GM18870 (cell line): ENCODE measurements around the gene CARF.
"Not testable (repeated sequence)": the region's sequence is repeated elsewhere in the genome, so short reads cannot be mapped to it uniquely, and the experiment has no call there.

Experiments used
- ATAC-seq: cut with Tn5 transposase; IDR thresholded peaks from one replicate; pipeline ENCODE4 v1.9.1; 2021; ENCODE audit warnings: moderate library complexity; ENCODE audit not compliant: unreplicated experiment

CARF gene

DNA sequence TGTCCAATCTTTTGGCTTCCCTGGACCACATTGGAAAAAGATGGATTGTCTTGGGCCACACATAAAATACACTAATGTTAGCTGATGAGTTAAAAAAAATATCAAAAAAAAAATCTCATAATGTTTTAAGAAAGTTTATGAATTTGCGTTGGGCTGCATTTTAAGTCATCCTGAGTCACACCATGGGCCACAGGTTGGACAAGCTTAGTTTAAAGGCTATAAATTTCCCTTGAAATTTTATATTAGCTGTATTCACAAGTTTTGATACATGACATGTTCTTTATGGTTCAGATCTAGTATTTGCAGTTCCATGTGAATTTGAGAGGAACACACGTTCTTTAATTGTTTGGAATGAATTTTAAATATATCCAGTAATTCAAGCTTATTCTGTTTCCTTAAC, 21.9 kb downstream of the CARF start:
- no peak for ATAC-seq

DNA sequence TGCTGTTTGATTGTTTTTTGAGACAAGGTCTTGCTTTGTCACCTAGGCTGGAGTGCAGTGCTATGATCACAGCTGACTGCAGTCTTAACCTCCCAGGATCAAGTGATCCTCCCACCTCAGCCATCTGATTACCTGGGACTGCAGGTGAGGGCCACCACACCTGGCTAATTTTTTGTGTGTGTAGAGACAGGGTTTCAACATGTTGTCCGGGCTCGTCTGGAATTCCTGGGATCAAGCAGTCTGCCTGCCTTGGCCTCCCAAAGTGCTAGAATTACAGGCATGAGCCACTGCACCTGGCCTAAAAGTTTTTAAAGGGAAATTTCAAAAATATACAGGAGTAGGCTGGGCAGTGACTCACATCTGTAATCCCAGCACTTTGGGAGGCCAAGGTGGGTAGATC, 22.4 kb downstream of the CARF start:
- no peak for ATAC-seq

DNA sequence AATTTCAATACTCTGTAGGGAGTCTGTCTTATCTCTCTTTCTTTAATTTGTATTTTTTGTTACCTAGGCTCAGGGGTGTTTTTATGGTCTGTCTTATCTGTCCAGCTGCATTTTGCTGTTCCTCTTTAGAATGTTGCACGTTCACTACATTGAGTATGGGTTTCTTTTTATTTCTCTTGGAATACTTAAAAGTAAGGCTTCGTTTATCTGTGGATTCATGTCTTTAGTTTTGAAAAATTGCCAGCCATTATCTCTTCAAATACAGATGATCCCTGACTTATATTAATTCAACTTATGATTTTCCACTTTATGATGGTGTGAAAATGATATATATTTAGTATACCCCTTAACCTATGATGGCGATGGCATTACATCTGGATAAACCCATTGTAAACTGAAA, 26.9 kb downstream of the CARF start:
- ATAC-seq = no peak

DNA sequence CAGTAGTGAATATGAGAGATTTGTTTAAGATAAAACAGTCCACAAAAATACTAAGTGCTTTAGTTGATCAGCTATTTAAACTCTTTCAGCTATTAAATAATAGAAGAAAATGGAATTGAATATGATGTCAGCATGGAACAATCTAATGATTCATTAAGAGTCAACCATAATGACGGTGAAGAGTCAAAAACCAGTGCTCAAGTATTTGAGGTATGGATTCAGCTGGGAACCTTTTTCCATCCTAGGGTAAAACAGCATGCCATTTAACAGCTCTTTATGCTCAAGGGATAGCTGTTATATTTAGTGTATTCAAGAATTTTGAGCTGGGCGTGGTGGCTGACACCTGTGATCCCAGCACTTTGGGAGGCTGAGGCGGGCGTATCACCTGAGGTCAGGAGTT, 29.7 kb downstream of the CARF start:
- no peak for ATAC-seq

DNA sequence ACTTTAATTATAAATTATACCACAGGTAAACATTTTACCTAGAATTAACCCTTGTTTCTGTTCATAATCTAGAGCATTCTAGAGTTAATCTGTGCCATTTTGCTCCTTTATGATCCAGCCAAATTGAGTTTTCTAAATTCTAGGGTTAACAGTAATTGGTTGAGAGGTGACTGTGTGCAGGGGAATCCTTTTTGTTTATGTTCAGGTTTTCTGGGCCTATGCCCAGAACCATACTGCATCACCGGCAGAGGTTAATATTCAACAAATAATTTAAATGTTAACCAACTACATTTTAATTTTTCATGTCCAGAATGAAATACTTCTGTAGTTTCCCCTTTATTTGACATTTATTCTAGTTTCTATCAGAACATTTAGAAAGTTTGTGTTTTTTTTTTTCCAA, 32.3 kb downstream of the CARF start:
- ATAC-seq = no peak

DNA sequence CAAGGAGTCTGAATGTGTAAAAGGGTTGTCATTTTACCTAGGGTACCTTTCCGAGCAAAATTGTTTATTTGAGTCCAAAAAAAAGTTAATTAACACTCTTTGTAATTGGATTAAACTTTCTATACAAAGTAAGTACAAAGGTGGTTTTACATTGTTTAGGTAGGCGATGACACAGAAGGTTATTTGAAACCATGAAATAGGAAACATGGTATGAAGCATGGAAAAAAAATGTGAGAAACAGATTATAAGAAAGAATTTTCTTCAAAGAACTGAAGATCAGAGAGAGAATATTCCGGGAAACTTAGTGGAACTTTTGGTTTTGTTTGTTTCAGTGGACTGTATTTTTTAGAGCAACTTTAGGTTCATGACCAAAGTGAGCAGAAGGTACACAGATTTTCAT, 32.7 kb downstream of the CARF start:
- no peak for ATAC-seq

DNA sequence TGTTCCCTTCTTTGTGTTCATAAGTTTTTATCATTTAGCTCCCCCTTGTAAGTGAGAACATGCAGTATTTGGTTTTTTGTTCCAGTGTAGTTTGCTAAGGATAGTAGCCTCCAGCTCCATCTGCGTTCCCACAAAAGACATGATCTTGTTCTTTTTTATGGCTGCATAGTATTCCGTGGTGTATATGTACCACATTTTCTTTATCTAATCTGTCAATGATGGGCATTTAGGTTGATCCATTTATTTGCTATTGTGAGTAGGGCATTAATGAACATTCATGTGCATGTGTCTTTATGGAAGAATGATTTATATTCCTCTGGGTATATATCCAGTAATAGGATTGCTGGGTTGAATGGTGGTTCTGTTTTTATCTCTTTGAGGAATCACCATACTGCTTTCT, 33.4 kb downstream of the CARF start:
- ATAC-seq = no peak

DNA sequence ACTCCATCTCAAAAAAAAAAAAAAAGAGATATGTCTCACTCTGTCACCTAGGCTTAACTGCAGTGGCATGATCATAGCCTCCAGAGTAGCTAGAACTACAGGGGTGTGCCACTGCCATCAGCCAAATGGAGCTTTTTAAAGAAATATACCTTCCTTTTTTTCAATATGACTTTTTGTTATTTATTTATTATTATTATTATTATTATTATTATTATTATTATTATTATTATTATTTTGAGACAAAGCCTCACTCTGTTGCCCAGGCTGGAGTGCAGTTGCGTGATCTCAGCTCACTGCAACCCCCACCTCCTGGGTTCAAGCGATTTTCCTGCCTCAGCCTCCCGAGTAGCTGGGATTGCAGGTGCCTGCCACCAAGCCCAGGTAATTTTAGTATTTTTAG, 37.3 kb downstream of the CARF start:
- not testable (repeated sequence) for ATAC-seq

DNA sequence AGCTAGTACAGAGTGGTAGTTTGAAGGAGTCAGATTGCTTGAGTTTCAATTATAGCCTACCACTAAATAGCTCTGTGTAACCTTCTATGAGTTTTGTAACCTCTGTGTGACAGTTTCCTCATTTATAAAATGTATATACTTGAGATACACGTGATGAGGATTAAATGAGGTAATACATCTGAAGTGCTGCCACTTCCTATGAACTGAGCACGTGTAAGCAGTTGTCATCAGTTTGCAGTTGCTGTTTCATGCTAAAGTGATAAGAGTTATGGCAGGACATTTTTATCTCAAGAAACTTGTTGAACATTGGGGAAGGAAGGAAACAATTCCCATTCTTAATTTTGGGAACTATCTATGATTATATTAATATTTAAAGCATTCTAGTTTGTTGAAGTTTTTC, 38.5 kb downstream of the CARF start:
- no peak for ATAC-seq

DNA sequence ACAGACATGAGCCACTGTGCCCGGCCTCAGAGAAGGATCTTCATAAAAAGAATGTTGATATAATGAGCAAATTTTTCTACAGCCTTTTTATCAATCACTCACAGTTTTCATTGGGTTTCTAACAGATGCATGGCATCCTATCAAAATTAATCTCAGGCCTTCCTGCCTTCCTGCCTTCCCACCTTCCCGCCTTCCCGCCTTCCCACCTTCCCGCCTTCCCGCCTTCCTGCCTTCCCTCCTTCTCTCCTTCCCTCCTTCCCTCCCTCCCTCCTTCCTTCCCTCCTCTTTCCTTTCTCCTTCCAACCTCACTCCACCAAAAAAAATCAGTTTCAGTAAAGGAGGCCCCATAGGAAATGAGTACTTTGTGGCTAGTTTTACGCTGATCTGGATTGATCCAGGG, 48.4 kb downstream of the CARF start:
- ATAC-seq = no peak

DNA sequence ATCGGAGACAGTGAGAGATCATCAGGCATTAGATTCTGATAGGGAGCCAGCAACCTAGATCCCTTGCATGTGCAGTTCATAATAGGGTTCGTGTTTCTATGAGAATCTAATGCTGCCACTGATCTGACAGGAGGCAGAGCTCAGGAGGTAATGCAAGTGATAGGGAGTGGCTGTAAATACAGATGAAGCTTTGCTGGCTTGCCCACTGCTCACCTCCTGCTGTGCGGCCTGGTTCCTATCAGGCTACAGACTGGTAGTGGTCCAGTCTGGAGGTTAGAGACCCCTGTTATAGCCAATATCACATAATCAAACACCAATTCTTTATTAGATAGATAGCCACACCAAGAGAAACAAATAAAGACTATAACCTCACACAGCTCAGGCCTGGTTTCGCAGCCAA, 51.6 kb downstream of the CARF start:
- no peak for ATAC-seq

DNA sequence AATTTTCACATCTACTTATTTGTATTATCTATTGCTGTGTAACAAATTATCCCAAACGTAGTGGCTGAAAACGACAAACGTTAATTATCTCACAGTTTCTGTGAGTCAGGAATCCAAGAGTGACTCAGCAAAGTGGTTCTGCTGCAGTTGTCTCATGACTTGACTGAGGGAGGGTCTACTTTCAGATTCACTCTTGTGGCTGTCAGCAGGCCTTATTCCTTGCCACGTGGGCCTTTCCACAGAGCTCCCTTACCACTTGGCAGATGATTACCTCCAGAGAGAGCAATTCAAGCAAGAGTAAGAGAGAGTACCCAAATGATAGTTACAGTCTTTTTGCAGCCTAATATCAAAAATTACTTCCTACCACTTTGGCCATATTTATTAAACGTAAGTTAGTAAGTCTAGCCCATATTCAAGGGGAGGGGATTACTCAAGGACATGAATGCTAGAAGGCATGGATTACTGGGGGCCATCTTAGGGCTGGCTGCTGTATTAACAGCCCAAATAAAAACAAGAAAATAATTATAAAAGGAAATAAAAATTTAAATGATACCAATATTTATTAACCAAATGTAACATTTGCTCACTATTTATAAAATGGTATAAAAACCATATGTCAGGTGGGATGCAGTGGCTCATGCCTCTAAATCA, 53.9 kb downstream of the CARF start:
- peak; percentile 85 for ATAC-seq

DNA sequence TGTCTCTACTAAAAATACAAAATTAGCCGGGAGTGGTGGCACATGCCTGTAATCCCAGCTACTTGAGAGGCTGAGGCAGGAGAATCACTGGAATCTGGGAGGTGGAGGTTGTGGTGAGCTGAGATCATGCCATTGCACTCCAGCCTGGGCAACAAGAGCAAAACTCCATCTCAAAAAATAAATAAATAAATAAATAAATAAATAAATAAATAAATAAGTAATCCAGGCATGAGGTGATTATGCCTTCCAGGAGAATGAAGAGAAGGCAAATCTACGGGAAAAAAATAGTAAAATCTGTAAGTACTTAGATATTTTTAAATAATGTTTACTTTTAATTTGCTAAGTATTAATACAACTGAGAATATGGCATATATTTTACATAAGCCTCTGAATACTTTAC, 57.3 kb downstream of the CARF start:
- ATAC-seq = not testable (repeated sequence)

DNA sequence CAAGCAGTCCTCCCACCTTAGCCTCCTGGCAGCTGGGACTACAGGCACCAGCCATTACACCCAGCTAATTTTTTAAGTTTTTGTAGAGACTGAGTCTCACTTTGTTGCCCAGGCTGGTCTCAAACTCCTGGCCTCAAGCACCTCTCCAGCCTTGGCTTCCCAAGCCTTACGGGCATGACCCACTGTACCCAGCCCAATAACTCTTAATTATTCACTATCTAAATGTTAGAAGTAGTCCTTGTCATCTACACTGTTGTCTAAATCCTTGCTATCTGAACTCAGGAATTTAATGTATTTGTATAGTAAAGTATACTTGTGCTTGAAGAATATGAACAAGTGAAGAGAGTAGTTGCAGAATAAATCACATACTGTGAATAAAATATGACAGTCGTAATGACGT, 64.7 kb downstream of the CARF start:
- ATAC-seq = no peak

DNA sequence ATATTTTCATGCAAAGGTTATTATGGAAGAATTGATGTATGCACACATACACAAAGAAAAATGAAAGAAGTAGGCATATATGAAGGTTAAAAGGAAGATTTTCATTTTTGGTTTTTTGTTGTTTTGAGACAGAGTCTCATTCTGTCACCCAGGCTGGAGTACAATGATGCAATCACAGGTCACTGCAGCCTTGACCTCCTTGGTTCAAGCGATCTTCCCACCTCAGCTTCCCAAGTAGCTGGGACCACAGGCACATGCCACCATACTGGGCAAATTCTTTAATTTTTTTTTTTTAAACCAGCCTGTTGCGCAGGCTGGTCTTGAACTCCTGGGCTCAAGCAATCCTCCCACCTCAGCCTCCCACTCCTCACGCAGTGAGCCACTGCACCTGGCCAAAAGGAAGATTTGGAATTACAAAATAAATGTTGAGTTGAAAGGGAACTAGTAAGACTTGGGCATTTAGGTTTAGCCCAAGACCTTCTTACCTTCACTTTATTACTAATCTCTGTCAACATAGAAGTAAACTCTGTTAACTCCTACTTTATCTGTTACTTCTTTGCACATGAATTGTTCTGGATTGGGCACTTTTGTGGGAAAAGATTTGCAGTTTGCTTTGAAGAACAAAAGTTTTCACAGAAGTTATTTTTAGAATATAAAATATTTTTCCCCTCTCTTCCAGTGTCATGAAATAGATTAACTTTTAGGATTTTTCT, 70.9 kb downstream of the CARF start:
- ATAC-seq = no peak

DNA sequence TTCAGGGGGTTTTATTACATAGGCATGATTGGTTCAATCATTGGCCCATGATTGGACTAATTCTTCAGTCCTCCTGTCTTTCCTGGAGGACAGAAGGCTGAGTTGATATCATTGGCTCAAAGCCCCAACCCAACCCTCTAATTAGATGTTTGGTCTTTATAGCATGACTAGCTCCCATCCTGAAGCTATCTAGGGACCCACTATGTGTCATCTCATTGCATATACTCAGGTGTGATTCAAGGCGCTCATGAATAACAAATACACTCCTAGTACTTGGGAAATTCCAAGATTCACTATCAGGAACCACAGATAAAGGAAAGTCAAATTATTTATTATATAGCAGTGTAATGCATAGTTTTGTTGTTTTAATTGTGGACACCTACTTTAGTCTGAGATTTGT, 77.7 kb downstream of the CARF start:
- ATAC-seq = no peak

DNA sequence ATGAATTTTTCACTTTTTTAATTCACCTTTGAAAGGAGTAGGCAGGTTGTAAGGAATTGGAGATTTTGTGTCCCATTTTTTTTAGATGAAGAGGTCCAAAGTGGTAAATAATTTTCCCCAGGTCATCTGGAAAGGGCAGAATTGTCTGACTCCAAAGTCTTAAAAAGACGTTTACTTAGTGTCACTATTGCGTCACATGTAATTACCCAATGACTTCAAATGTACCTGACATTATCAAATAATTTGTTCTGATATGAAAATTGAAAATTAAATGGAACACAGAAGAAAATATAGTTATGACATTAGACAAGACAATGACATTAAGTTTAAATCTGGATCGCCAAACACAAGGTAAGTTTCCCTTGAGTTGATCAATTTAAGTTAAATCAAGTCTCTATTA, 78.4 kb downstream of the CARF start:
- no peak for ATAC-seq

DNA sequence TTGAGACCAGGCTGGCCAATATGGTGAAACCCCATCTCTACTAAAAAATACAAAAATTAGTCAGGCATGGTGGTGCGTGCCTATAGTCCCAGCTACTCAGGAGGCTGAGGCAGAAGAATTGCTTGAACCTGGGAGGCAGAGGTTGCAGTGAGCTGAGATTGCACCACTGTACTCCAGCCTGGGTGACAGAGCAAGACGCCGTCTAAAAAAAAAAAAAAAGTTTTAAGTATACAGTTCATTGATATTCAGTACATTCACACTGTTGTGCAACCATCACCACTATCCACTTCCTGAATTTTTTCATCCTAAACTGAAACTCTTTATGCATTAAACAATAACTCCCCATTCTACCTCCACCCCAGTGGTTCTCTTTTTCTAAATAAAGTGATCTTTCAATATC, 85.0 kb downstream of the CARF start:
- ATAC-seq = not testable (repeated sequence)

DNA sequence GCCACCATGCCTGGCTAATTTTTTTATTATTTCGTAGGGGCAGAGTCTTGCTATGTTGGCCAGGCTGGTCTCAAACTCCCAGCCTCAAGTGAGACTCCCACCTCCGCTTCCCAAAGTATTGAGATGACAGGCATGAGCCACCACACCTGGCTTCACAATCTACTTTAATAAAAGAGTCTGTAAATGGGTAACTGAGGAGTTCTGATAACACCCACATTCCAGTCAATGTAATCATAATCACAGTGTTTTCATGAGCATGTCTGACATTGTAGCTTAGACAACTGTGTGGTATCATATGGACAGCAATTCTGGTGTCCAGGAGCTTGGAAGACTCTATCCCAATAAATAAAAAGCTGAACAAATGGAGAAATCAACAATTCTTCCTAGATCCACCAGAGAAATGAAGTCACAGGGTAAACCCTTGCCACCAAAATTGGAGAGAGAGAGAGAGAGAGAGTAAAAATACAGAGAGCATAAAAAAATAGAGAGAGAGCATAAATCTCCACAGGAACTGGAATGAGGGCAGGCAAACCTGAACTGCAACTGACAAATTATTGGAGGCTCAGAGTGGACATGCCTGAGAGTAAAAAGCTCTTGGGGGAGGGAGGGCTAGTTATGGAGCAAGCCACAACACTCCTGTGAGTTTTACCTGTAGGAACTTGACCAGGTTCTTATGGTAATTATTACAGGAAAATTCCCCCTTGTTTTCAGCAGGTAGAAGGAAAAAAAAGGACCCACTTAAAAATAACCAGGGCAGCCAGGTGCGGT, 90.2 kb downstream of the CARF start:
- no peak for ATAC-seq

DNA sequence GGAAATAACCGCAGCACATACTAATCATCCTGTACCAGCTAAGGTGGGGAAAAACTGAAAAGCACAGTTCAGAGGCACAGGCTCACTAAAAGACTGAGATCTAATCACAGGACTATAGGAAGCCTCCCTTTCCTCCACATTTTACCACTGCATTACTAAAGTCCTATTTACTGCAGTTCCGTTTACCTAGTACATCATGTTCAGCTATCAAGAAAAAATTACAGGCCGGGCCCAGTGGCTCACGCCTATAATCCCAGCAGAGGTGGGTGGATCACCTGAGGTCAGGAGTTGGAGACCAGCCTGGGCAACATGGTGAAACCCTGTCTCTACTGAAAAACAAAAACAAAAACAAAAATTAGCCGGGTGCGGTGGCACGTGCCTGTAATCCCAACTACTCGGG, 91.6 kb downstream of the CARF start:
- no peak for ATAC-seq

DNA sequence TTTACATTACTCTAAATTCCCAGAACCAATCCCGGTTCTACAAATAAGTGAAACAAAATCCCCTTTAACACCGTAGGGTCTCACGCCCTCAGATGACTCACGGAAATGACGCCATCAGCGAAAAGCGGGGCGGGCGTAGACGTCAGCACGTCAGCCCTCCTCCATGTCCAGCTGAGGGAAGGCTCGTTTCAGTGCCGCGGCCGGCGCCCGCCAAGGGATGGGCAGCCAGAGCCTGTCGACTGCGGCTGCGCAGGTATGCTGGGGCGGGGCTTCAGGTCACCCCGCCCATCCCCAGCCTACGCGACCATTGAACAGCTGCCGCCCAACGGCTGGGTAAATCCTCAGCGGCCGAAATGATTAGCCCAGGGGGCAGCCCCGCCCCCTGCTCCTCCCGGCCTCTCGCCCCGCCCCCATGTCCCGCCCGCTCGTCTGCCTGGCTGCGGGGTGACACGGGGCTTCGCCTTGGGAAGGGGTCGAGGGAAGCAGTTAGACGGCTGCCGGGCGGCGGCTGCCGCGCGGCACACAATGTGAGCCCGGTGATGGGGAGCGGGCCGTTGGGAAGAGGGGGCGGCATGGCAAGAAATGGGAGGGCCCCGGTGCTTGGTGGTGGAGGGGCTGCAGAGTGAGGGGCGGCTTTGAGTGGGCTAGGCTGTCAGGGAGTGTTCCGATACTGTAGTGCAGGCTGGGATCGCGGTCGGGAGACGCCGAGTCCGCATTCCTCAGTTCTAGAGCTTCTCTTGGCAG, 102.6 kb downstream of the CARF start, which contains the start of gene NBEAL1:
TSS of gene NBEAL1 (plus strand) at position 420 of the 744 bp plus-strand sequence. CDS start 1,510 bp downstream, outside the sequence.
- peak; percentile 95 for ATAC-seq
